ENCODE measurements around the gene SMIM8. TPM values are rescaled to one million over a fixed set of nuclear protein-coding genes. Genes with fewer than 3 reads are reported as not detected.

Gene SMIM8
- total and polyA plus RNA-seq, 2 donors from 2014 or later: 10.5 to 14.6 TPM

DNA sequence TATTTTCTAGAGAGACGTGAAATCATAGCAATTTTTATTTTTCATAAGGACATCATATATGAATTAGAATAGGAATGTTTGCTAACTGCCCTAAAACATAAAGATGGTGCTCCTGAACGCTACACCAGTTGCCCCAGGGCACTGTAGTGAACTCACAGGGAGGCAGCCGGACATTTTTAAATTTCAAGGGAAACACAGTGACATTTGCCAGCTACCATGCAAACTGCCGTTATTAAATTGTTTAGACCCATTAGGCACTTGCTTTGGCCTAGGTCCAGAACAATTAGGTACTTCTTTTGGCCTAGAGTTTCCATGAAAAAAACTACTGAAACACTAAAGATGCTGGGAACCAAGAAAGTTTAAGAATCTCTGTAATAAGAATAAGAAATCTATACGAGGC lies 60.5 kb downstream of the SMIM8 start:
- Histone ChIP-seq H3K27ac (ENCODE audit: low read depth in 2 of 2, low read length in 2 of 2) (no peak overlapping the region), H3K27me3 (ENCODE audit: control insufficient read depth, insufficient read depth, low read length) (no peaks in the 10 kb centered on the region), H3K9me3 (ENCODE audit: control insufficient read depth in 2 of 3, insufficient read depth in 1 of 3, low read length in 3 of 3) (no peaks in the 10 kb centered on the region), H3K9ac (ENCODE audit: low read length in 3 of 3) (no peak overlapping the region), H3K36me3 (ENCODE audit: control insufficient read depth in 2 of 3, insufficient read depth in 3 of 3, low read length in 3 of 3) (no peaks in the 10 kb centered on the region), H3K4me1 (ENCODE audit: control insufficient read depth in 2 of 3, insufficient read depth in 2 of 3, low read depth in 1 of 3, low read length in 3 of 3) (no peaks in the 10 kb centered on the region), H3K4me3 (ENCODE audit: low read length in 3 of 3) (no peak overlapping the region)
- intact Hi-C loops (cut with DNase I): no loop called here
- TF ChIP-seq CTCF (IDR thresholded peaks at IDR 0.05; ENCODE audit: borderline replicate concordance, extremely low read depth, insufficient read depth): no peak
- FAIRE-seq (no peak), DNase-seq (no peak)

- intact Hi-C loops (cut with DNase I): no loop called here
- Histone ChIP-seq H3K27me3 (ENCODE audit: control insufficient read depth, insufficient read depth, low read length) (no peaks in the 10 kb centered on the region), H3K9me3 (ENCODE audit: control insufficient read depth in 2 of 3, insufficient read depth in 1 of 3, low read length in 3 of 3) (no peaks in the 10 kb centered on the region), H3K9ac (ENCODE audit: low read length in 3 of 3) (no peak overlapping the region), H3K27ac (ENCODE audit: low read depth in 2 of 2, low read length in 2 of 2) (no peak overlapping the region), H3K4me3 (ENCODE audit: low read length in 3 of 3) (no peak overlapping the region), H3K4me1 (ENCODE audit: control insufficient read depth in 2 of 3, insufficient read depth in 2 of 3, low read depth in 1 of 3, low read length in 3 of 3) (no peaks in the 10 kb centered on the region), H3K36me3 (ENCODE audit: control insufficient read depth in 2 of 3, insufficient read depth in 3 of 3, low read length in 3 of 3) (no peaks in the 10 kb centered on the region)
- no peak for TF ChIP-seq CTCF (IDR thresholded peaks at IDR 0.05; ENCODE audit: borderline replicate concordance, extremely low read depth, insufficient read depth)
- FAIRE-seq (no peak), DNase-seq (no peak)
Measured at GRCh38 chr6:87384038-87384437, 61.6 kb downstream of the SMIM8 start.

- Histone ChIP-seq H3K9me3 (ENCODE audit: control insufficient read depth in 2 of 3, insufficient read depth in 1 of 3, low read length in 3 of 3) (no peaks in the 10 kb centered on the region), H3K27ac (ENCODE audit: low read depth in 2 of 2, low read length in 2 of 2) (no peak overlapping the region), H3K4me3 (ENCODE audit: low read length in 3 of 3) (no peak overlapping the region), H3K4me1 (ENCODE audit: control insufficient read depth in 2 of 3, insufficient read depth in 2 of 3, low read depth in 1 of 3, low read length in 3 of 3) (no peaks in the 10 kb centered on the region), H3K9ac (ENCODE audit: low read length in 3 of 3) (no peak overlapping the region), H3K36me3 (ENCODE audit: control insufficient read depth in 2 of 3, insufficient read depth in 3 of 3, low read length in 3 of 3) (no peaks in the 10 kb centered on the region), H3K27me3 (ENCODE audit: control insufficient read depth, insufficient read depth, low read length) (no peaks in the 10 kb centered on the region)
- no peak for TF ChIP-seq CTCF (IDR thresholded peaks at IDR 0.05; ENCODE audit: borderline replicate concordance, extremely low read depth, insufficient read depth)
- intact Hi-C loops (cut with DNase I): no loop called here
- FAIRE-seq: no peak
- no peak for DNase-seq
Measured at GRCh38 chr6:87384449-87384848, 62.1 kb downstream of the SMIM8 start.

DNA sequence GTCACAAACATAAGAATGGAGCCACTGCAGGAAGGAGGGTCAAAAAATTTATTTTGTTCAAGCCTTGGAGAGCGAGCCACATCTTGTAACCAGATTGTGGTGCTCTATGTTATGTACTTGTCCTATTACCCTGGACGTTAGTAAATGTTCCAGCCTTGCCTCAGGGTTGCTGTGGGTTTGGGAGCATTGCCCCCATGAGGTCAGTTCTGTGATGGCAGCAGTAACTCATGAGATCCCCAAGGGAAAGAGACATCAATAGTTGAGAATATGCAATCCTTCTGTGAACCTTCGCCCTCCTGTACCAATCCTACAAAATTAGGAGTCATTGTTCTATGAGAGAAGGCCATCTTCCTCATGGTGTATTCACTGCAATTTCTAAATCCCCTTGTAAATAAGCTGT lies 68.9 kb downstream of the SMIM8 start:
- no peak overlapping the region for H3K27ac ChIP-seq (ENCODE audit: low read depth in 2 of 2, low read length in 2 of 2)
- H3K9ac ChIP-seq (ENCODE audit: low read length in 3 of 3): no peak overlapping the region
- no peaks in the 10 kb centered on the region for H3K4me1 ChIP-seq (ENCODE audit: control insufficient read depth in 2 of 3, insufficient read depth in 2 of 3, low read depth in 1 of 3, low read length in 3 of 3)
- no peak for FAIRE-seq
- no peaks in the 10 kb centered on the region for H3K27me3 ChIP-seq (ENCODE audit: control insufficient read depth, insufficient read depth, low read length)
- H3K36me3 ChIP-seq (ENCODE audit: control insufficient read depth in 2 of 3, insufficient read depth in 3 of 3, low read length in 3 of 3): no peaks in the 10 kb centered on the region
- intact Hi-C loops (cut with DNase I): no loop called here
- no peaks in the 10 kb centered on the region for H3K9me3 ChIP-seq (ENCODE audit: control insufficient read depth in 2 of 3, insufficient read depth in 1 of 3, low read length in 3 of 3)
- H3K4me3 ChIP-seq (ENCODE audit: low read length in 3 of 3): no peak overlapping the region
- peak in 3 of 5 donors; percentile 31 to 39 (median 33) for DNase-seq
- peak; percentile 30 for TF ChIP-seq CTCF (IDR thresholded peaks at IDR 0.05; ENCODE audit: borderline replicate concordance, extremely low read depth, insufficient read depth)

Data from kidney (tissue), 14 donors.